Measurements from ENCODE around the gene HNRNPA3. TPM values are rescaled to one million over a fixed set of nuclear protein-coding genes. Genes with fewer than 3 reads are reported as not detected.

HNRNPA3 gene
- total RNA-seq: 31.0 and 50.5 TPM in 2 replicates

DNA sequence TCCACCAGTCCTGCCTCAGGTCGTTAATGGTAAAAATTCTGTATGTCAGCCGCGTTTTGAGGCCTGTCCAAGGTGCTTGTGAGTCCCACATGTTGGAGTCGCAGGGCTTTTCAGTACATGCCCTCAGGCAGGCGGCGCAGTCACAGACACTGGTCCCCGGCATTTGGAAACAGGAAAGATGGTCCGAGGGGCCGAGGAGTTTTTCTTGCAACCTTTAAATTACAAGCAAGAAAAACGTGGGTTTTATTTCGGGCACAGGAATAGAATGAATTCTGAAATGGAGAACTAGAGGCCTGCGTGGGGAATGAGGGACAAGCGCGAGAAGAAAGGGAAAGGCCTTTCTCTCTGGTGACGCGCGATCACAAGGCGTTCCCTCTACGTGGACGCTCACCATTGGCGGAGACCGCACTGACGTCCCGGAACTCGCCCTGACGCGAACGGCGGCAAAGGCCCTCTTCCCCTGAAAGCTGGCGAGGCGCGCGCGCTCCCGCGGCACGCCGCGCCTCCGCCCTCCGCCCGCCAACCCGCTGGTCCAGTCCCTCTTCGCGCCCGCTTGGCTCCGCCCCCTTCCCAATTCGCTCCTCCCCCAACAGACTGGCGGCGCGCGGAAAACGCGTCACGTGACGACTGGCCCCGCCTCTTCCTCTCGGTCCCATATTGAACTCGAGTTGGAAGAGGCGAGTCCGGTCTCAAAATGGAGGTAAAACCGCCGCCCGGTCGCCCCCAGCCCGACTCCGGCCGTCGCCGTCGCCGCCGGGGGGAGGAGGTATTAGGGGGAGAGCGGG lies at the start of gene HNRNPA3:
Gene HNRNPA3 (plus strand): TSS at position 689 of the 785 bp plus-strand sequence. CDS start 6 bp downstream, at position 695.

DNA sequence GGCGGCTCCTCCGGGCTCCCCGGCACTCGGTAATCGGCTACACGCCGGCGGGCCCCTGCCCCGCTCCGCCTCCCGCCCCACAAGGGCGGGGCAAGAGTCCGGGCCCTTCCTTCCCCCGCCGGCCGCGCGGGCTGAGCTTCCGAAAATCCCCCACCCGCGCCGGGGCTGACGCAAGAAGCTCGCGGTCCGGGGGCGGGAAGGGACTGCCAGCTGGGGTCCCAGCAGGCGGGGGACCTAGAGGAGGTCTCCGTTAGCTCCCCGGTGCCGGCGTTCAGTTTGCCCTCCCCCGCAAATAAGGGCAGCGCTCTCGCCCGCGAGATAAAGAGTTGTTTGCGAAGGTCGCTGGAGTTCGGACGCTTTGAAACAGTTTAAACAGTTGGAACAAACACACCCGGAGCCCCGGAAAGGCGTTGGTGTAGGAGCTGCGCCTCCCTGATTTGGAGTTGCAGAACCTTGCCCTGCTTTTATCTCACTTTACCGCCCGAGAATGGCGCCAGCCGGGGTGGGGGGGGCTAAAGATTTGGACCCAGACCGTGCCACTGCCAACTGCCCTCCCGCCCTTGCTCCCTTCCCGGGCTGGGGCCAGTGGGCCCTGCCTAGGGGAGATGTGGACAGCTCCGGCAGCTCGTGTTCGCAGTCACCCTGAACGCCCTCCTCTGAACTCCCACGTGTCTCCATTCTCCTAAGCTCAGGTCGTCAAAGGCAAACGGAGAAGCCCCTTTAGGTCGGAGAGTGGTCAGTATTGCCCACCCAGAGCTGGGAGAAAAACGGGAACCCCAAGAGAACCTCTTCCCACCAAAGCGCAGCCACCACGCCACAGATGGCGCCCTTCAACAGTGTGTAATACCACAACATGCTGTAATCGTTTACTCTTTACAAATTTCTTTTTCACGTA lies 52.3 kb downstream of the HNRNPA3 start, which contains the start of gene NFE2L2:
Gene NFE2L2 (minus strand): TSS at position 35 of the 895 bp plus-strand sequence. CDS start 151 bp downstream, outside the sequence.

Other genes with a start within 250 kb of the HNRNPA3 start
- 57.9 and 184 TPM in 2 replicates for gene NFE2L2, start 51.9 kb downstream of the HNRNPA3 start, total RNA-seq
- gene AGPS, start 180.0 kb downstream of the HNRNPA3 start, total RNA-seq: 24.8 and 25.2 TPM in 2 replicates

Measured in epithelial cell of alveolus of lung (primary cell).